ENCODE data around the gene LMBR1. TPM values are rescaled to one million over a fixed set of nuclear protein-coding genes. Genes with fewer than 3 reads are reported as not detected.
A peak's percentile ranks its signal among the peaks of the same experiment; 100 is the strongest.

The LMBR1 gene
- total and polyA plus RNA-seq, 2 donors (not counting 1 experiment from before 2014, with no cell fraction given), result 30.8 to 41.6 TPM

DNA sequence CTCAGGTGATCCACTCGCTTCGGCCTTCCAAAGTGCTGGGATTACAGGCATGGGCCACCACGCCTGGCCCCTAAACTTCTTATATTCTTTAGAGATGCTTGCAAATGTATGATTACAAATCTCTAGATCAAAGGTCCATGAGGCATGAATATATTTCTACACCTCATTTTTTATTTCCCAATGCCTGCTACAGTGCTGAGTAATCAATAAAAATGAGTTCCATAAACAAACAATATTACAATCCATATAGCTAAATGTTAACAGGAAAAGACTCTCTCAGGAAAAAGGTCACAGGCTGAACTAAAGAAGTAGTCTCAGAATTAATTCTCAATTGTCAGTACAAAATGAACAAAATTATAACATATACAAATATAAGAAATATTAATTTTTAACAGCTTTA is 90.8 kb downstream of the LMBR1 start:
- Histone ChIP-seq H3K9ac (ENCODE audit: insufficient read depth, low read length) (no peak overlapping the region), H2AFZ (ENCODE audit: low read length) (no peak overlapping the region), H3K27ac (ENCODE audit: insufficient read depth, low read length) (no peak overlapping the region), H3K4me1 (ENCODE audit: control insufficient read depth, extremely low read depth, insufficient read depth, low read length) (no peaks in the 10 kb centered on the region), H3K4me3 (replicated peaks in 1 of 4; ENCODE audit: control extremely low read depth in 1 of 4, insufficient read depth in 1 of 4, low read depth in 3 of 4, low read length in 4 of 4) (no peak overlapping the region), H4K20me1 (ENCODE audit: control insufficient read depth, extremely low read depth, insufficient read depth, low read length) (no peaks in the 10 kb centered on the region), H3K36me3 (ENCODE audit: control insufficient read depth, insufficient read depth, low read length) (no peaks in the 10 kb centered on the region), H3K4me2 (ENCODE audit: extremely low read depth, insufficient read depth, low read length) (no peak overlapping the region), H3K27me3 (ENCODE audit: control insufficient read depth, insufficient read depth, low read length) (no peaks in the 10 kb centered on the region), H3K79me2 (ENCODE audit: control insufficient read depth, insufficient read depth, low read length) (no peaks in the 10 kb centered on the region), H3K9me3 (ENCODE audit: control insufficient read depth, insufficient read depth, low read depth, low read length) (no peaks in the 10 kb centered on the region)
- peak in 1 of 2 donors; percentile 9 for DNase-seq (ENCODE audit: low read depth in 2 of 2)
- no peak for TF ChIP-seq EZH2 (IDR thresholded peaks at IDR 0.05; ENCODE audit: low read length, missing control alignments)
- no peak for TF ChIP-seq CTCF (conservative IDR thresholded peaks at IDR 0.05 in 1 of 2, IDR thresholded peaks at IDR 0.05 in 1 of 2; ENCODE audit: low read depth in 1 of 2, low read length in 2 of 2)

DNA sequence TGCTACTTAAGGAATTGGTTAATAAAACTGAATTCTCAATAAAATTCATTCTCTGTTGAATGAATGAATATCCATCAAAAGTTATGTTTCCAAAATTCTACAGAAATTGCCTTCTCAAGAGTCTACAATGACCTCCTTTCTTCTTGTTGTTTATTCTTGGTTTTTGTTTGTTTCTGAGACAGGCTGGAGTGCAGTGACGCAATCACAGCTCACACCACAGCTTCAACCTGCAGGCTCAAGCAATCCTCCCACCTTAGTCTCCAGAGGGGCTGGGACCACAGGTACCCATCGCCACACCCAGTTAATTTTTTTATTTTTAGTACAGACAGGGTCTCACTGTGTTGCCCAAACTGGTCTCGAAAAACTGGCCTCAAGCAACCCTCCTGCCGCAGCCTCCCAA is 97.6 kb downstream of the LMBR1 start:
- H3K9me3 ChIP-seq (ENCODE audit: control insufficient read depth, insufficient read depth, low read depth, low read length), result no peaks in the 10 kb centered on the region
- no peaks in the 10 kb centered on the region for H3K27me3 ChIP-seq (ENCODE audit: control insufficient read depth, insufficient read depth, low read length)
- no peak overlapping the region for H3K27ac ChIP-seq (ENCODE audit: insufficient read depth, low read length)
- H3K79me2 ChIP-seq (ENCODE audit: control insufficient read depth, insufficient read depth, low read length), result no peaks in the 10 kb centered on the region
- H2AFZ ChIP-seq (ENCODE audit: low read length), result no peak overlapping the region
- H3K9ac ChIP-seq (ENCODE audit: insufficient read depth, low read length), result no peak overlapping the region
- H3K4me3 ChIP-seq (replicated peaks in 1 of 4; ENCODE audit: control extremely low read depth in 1 of 4, insufficient read depth in 1 of 4, low read depth in 3 of 4, low read length in 4 of 4), result no peak overlapping the region
- H3K4me2 ChIP-seq (ENCODE audit: extremely low read depth, insufficient read depth, low read length), result no peak overlapping the region
- TF ChIP-seq EZH2 (IDR thresholded peaks at IDR 0.05; ENCODE audit: low read length, missing control alignments), result no peak
- TF ChIP-seq CTCF (conservative IDR thresholded peaks at IDR 0.05 in 1 of 2, IDR thresholded peaks at IDR 0.05 in 1 of 2; ENCODE audit: low read depth in 1 of 2, low read length in 2 of 2), result no peak
- no peaks in the 10 kb centered on the region for H3K4me1 ChIP-seq (ENCODE audit: control insufficient read depth, extremely low read depth, insufficient read depth, low read length)
- H3K36me3 ChIP-seq (ENCODE audit: control insufficient read depth, insufficient read depth, low read length), result no peaks in the 10 kb centered on the region
- no peak for DNase-seq (ENCODE audit: low read depth in 2 of 2)
- H4K20me1 ChIP-seq (ENCODE audit: control insufficient read depth, extremely low read depth, insufficient read depth, low read length), result no peaks in the 10 kb centered on the region

- no peak for DNase-seq (ENCODE audit: low read depth in 2 of 2)
- Histone ChIP-seq H3K4me1 (ENCODE audit: control insufficient read depth, extremely low read depth, insufficient read depth, low read length) (no peaks in the 10 kb centered on the region), H3K9ac (ENCODE audit: insufficient read depth, low read length) (no peak overlapping the region), H3K9me3 (ENCODE audit: control insufficient read depth, insufficient read depth, low read depth, low read length) (no peaks in the 10 kb centered on the region), H4K20me1 (ENCODE audit: control insufficient read depth, extremely low read depth, insufficient read depth, low read length) (no peaks in the 10 kb centered on the region), H3K27ac (ENCODE audit: insufficient read depth, low read length) (no peak overlapping the region), H3K27me3 (ENCODE audit: control insufficient read depth, insufficient read depth, low read length) (no peaks in the 10 kb centered on the region), H3K4me3 (replicated peaks in 1 of 4; ENCODE audit: control extremely low read depth in 1 of 4, insufficient read depth in 1 of 4, low read depth in 3 of 4, low read length in 4 of 4) (no peak overlapping the region), H3K4me2 (ENCODE audit: extremely low read depth, insufficient read depth, low read length) (no peak overlapping the region), H3K36me3 (ENCODE audit: control insufficient read depth, insufficient read depth, low read length) (no peaks in the 10 kb centered on the region), H2AFZ (ENCODE audit: low read length) (no peak overlapping the region), H3K79me2 (ENCODE audit: control insufficient read depth, insufficient read depth, low read length) (no peaks in the 10 kb centered on the region)
- TF ChIP-seq CTCF (conservative IDR thresholded peaks at IDR 0.05 in 1 of 2, IDR thresholded peaks at IDR 0.05 in 1 of 2; ENCODE audit: low read depth in 1 of 2, low read length in 2 of 2), result no peak
- no peak for TF ChIP-seq EZH2 (IDR thresholded peaks at IDR 0.05; ENCODE audit: low read length, missing control alignments)
Measured at GRCh38 chr7:156793334-156793733, 99.6 kb downstream of the LMBR1 start.

All from fibroblast of lung (primary cell).